GM23338 (cell line): ENCODE results near the gene HHIP. TPM values are rescaled to one million over a fixed set of nuclear protein-coding genes. Genes with fewer than 3 reads are reported as not detected.

Experiments used
- ATAC-seq: fragments of 200-7000 bp; cut with Tn5 transposase; 3 replicates; pipeline ENCODE4 v1.9.1; 2020
- DNase-seq: peaks from one replicate; pipeline ENCODE4 v3.0.0-alpha.2; 2015; ENCODE audit warnings: low spot score
- H2AFZ ChIP-seq: fragments of 200-600 bp; sonication (generic); 2 replicates; pipeline ENCODE4 v1.8.0; 2016; ENCODE audit warnings: antibody characterized with exemption, mild to moderate bottlenecking, moderate library complexity
- H3F3A ChIP-seq: fragments of 200-600 bp; sonication (generic); replicated peaks from 2 replicates; pipeline ENCODE4 v1.8.0; 2017; ENCODE audit warnings: antibody characterized with exemption, mixed run types, low read depth
- H3K27ac ChIP-seq: fragments of 200-600 bp; sonication (generic); 2 replicates; pipeline ENCODE4 v1.6.1; 2016; ENCODE audit warnings: low read depth
- H3K27me3 ChIP-seq: fragments of 200-600 bp; sonication (generic); 2 replicates; pipeline ENCODE4 v1.8.0; 2016; ENCODE audit warnings: mild to moderate bottlenecking, mixed run types, moderate library complexity; ENCODE audit not compliant: insufficient read depth
- H3K36me3 ChIP-seq: fragments of 200-600 bp; sonication (generic); 2 replicates; pipeline ENCODE4 v1.8.0; 2016; ENCODE audit warnings: mild to moderate bottlenecking; ENCODE audit not compliant: insufficient read depth
- H3K4me1 ChIP-seq: fragments of 200-600 bp; sonication (generic); 2 replicates; pipeline ENCODE4 v1.8.0; 2016; ENCODE audit warnings: mild to moderate bottlenecking, moderate library complexity; ENCODE audit not compliant: insufficient read depth
- H3K4me2 ChIP-seq: fragments of 200-600 bp; sonication (generic); 2 replicates; pipeline ENCODE4 v1.7.1; 2017; ENCODE audit warnings: mixed run types
- H3K4me3 ChIP-seq: fragments of 200-600 bp; sonication (generic); 2 replicates; pipeline ENCODE4 v1.6.1; 2016; ENCODE audit warnings: mixed run types
- H3K79me2 ChIP-seq: fragments of 200-600 bp; sonication (generic); replicated peaks from 2 replicates; pipeline ENCODE4 v1.8.0; 2017; ENCODE audit warnings: mild to moderate bottlenecking; ENCODE audit not compliant: insufficient read depth
- H3K9me2 ChIP-seq: fragments of 200-600 bp; sonication (generic); 2 replicates; pipeline ENCODE4 v1.8.0; 2017; ENCODE audit not compliant: insufficient read depth
- H4K20me1 ChIP-seq: fragments of 200-600 bp; sonication (generic); replicated peaks from 2 replicates; pipeline ENCODE4 v1.8.0; 2017; ENCODE audit warnings: mild to moderate bottlenecking; ENCODE audit not compliant: insufficient read depth
- H3K27ac Mint-ChIP-seq: 2 replicates; pipeline ENCODE4 v1.8.0; 2020; ENCODE audit warnings: inconsistent platforms, mild to moderate bottlenecking, moderate library complexity, mixed read lengths
- H3K27me3 Mint-ChIP-seq: 3 replicates; pipeline ENCODE4 v1.8.0; 2022; ENCODE audit warnings: low read depth, mild to moderate bottlenecking, moderate library complexity, mixed read lengths, inconsistent platforms; ENCODE audit not compliant: insufficient read depth, poor library complexity
- H3K36me3 Mint-ChIP-seq: 3 replicates; pipeline ENCODE4 v1.8.0; 2021; ENCODE audit warnings: low read depth, mild to moderate bottlenecking, inconsistent platforms, moderate library complexity, mixed read lengths
- H3K4me1 Mint-ChIP-seq: 3 replicates; pipeline ENCODE4 v1.8.0; 2020; ENCODE audit warnings: mild to moderate bottlenecking, inconsistent platforms, mixed read lengths
- H3K4me3 Mint-ChIP-seq: 3 replicates; pipeline ENCODE4 v1.8.0; 2021; ENCODE audit warnings: moderate library complexity, mild to moderate bottlenecking, inconsistent platforms, mixed read lengths
- H3K9me3 Mint-ChIP-seq: 3 replicates; pipeline ENCODE4 v1.8.0; 2020; ENCODE audit warnings: moderate library complexity, mild to moderate bottlenecking, inconsistent platforms, mixed read lengths
- EZH2phosphoT487 ChIP-seq: fragments of 200-600 bp; sonication (generic); IDR thresholded peaks from one replicate; pipeline ENCODE4 v1.8.1; 2018; ENCODE audit warnings: antibody characterized with exemption; ENCODE audit not compliant: unreplicated experiment
- JUNB ChIP-seq: IDR thresholded peaks from one replicate; pipeline ENCODE4 v1.6.1; 2016; ENCODE audit warnings: antibody characterized with exemption; ENCODE audit not compliant: unreplicated experiment
- NANOG ChIP-seq: IDR thresholded peaks from 2 replicates; pipeline ENCODE4 v1.6.1; 2016; ENCODE audit warnings: antibody characterized with exemption, borderline replicate concordance
- POLR2AphosphoS5 ChIP-seq: IDR thresholded peaks from 2 replicates; pipeline ENCODE4 v1.6.1; 2016; ENCODE audit warnings: antibody characterized with exemption, low read depth
- STAT1 ChIP-seq: IDR thresholded peaks from one replicate; pipeline ENCODE4 v1.6.1; 2016; ENCODE audit warnings: antibody characterized with exemption; ENCODE audit not compliant: unreplicated experiment
- ZNF114 ChIP-seq: fragments of 250-450 bp; sonication (Bioruptor Pico); IDR thresholded peaks from 2 replicates; pipeline ENCODE4 v1.5.0; 2020; ENCODE audit warnings: mild to moderate bottlenecking, moderate library complexity
- ZNF331 ChIP-seq: fragments of 250-450 bp; sonication (Bioruptor Pico); IDR thresholded peaks from 2 replicates; pipeline ENCODE4 v1.5.0; 2020; ENCODE audit warnings: low read depth, mild to moderate bottlenecking, moderate library complexity
- polyA plus RNA-seq: library from polyadenylated mRNA; unstranded; fragments of >200 nt; fragmentation: Nextera tagmentation; extraction: Ambion mirVana; gene quantifications from 2 replicates; pipeline ENCODE4 v1.2.1, GENCODE V29; 2016
- total RNA-seq: library from RNA; depleted of rRNA; stranded (reverse); fragments of >200 nt; shearing (Covaris generic); gene quantifications from 2 replicates; pipeline ENCODE4 v1.2.3, GENCODE V29; 2014
- TF ChIP-seq, protein P1 (sequence below): IDR thresholded peaks from one replicate; pipeline ENCODE4 v1.6.1; 2018; ENCODE audit warnings: antibody characterized with exemption; ENCODE audit not compliant: unreplicated experiment
- TF ChIP-seq, protein P2 (sequence below), 2 experiments: fragments of 200-600 bp in 1 of 2; sonication (generic) in 1 of 2; conservative IDR thresholded peaks; 2 replicates each; pipeline versions ENCODE4 v1.5.1 to v1.6.1; 2016 to 2017; ENCODE audit warnings: antibody characterized with exemption in 2 of 2, low read depth in 2 of 2, mild to moderate bottlenecking in 2 of 2, moderate library complexity in 1 of 2
- TF ChIP-seq, protein P3 (sequence below): IDR thresholded peaks from 2 replicates; pipeline ENCODE4 v1.6.1; 2016; ENCODE audit warnings: antibody characterized with exemption

HHIP gene
- total and polyA plus RNA-seq, 2 experiments from 2014 or later = 2.5 to 4.2 TPM

DNA sequence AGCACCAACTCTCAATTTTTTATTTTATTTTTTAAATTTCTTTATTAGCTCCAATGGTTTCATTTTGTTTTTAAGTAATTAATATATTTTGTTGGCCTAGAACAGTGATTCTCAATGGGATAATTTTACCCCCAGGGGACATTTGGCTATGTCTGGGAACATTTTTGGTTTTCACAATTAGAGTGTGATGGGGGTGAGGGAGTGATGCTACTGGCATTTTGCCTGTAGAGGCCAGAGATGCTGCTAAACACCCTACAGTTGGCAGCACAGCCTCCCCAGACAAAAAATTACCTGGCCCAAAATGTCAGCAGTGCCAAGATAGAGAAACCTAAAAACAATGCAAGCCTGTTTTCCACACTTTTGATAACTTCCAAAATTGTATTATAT is 64.6 kb downstream of the HHIP start:
- ATAC-seq (no peak), DNase-seq (no peak)
- Histone ChIP-seq H3K4me2 (no peak overlapping the region), H3K27ac (no peak overlapping the region), H3K36me3 (no peaks in the 10 kb centered on the region), H3K27me3 (no peaks in the 10 kb centered on the region), H2AFZ (no peak overlapping the region), H3K9me2 (no peaks in the 10 kb centered on the region; the same call in 1 of the 2 replicates), H3K4me1 (peaks cover 8% of the 10 kb centered on the region; the same call in 1 of the 2 replicates), H3K4me3 (no peak overlapping the region), H3F3A (no peaks in the 10 kb centered on the region), H4K20me1 (no peaks in the 10 kb centered on the region), H3K79me2 (no peaks in the 10 kb centered on the region)
- peaks cover 23% of the 10 kb centered on the region; the same call in 2 of the 3 replicates for H3K4me1 Mint-ChIP-seq
- TF ChIP-seq JUNB (no peak), ZNF114 (CRISPR knock-in tag) (no peak), NANOG (no peak)
- H3K4me3 Mint-ChIP-seq = no peak overlapping the region
- no peaks in the 10 kb centered on the region for H3K36me3 Mint-ChIP-seq
- no peaks in the 10 kb centered on the region for H3K27me3 Mint-ChIP-seq
- no peak overlapping the region for H3K27ac Mint-ChIP-seq
- no peaks in the 10 kb centered on the region for H3K9me3 Mint-ChIP-seq

DNA sequence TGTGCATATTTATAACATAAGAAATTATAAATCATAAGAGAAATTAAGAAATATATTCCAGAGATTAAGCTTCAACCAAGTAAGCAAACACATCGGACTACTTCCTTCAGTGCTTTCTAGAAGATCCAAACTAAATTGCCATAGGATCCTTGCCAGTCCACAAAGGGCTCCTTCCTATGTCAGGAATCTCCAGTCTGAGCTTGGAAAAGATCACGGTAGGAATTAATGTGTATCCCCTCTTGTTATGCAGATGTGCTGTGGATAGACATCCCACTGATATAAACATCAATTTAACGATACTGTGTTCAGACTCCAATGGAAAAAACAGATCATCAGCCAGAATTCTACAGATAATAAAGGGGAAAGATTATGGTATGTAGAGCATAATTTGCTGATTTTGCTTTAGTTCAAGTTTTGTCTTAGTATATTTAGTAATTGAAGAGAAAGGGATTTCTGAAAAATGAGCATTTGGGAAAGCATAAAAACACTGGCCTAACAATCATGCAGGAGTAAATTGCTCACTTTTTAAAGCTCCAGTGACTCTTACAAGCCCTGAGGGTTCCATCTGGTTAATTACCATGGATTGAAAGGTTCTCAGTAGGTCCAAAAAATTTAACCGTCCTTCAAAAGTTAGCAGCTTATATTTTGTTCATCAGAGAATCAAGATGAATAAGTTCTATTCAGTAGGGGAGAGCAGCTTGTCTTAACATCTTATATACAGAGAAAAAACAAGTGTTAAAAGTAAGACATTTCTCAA is 65.9 kb downstream of the HHIP start:
- no peaks in the 10 kb centered on the region for H4K20me1 ChIP-seq
- Mint-ChIP-seq H3K27me3 (no peaks in the 10 kb centered on the region), H3K36me3 (no peaks in the 10 kb centered on the region), H3K4me1 (peaks cover 18% of the 10 kb centered on the region; the same call in 2 of the 3 replicates), H3K9me3 (no peaks in the 10 kb centered on the region), H3K4me3 (no peak overlapping the region), H3K27ac (no peak overlapping the region)
- no peak for DNase-seq
- H3K36me3 ChIP-seq = no peaks in the 10 kb centered on the region
- no peak overlapping the region for H2AFZ ChIP-seq
- no peaks in the 10 kb centered on the region for H3F3A ChIP-seq
- ATAC-seq = no peak
- H3K9me2 ChIP-seq = no peaks in the 10 kb centered on the region; the same call in 1 of the 2 replicates
- no peaks in the 10 kb centered on the region for H3K27me3 ChIP-seq
- no peaks in the 10 kb centered on the region for H3K79me2 ChIP-seq
- no peak overlapping the region for H3K27ac ChIP-seq
- H3K4me1 ChIP-seq = no peaks in the 10 kb centered on the region; the same call in 1 of the 2 replicates
- no peak overlapping the region for H3K4me2 ChIP-seq
- no peak overlapping the region for H3K4me3 ChIP-seq
- TF ChIP-seq POLR2AphosphoS5 (no peak), ZNF114 (CRISPR knock-in tag) (no peak), ZNF331 (CRISPR knock-in tag) (no peak), JUNB (no peak), EZH2phosphoT487 (no peak), STAT1 (no peak), NANOG (no peak)
- TF ChIP-seq, protein P1, sequence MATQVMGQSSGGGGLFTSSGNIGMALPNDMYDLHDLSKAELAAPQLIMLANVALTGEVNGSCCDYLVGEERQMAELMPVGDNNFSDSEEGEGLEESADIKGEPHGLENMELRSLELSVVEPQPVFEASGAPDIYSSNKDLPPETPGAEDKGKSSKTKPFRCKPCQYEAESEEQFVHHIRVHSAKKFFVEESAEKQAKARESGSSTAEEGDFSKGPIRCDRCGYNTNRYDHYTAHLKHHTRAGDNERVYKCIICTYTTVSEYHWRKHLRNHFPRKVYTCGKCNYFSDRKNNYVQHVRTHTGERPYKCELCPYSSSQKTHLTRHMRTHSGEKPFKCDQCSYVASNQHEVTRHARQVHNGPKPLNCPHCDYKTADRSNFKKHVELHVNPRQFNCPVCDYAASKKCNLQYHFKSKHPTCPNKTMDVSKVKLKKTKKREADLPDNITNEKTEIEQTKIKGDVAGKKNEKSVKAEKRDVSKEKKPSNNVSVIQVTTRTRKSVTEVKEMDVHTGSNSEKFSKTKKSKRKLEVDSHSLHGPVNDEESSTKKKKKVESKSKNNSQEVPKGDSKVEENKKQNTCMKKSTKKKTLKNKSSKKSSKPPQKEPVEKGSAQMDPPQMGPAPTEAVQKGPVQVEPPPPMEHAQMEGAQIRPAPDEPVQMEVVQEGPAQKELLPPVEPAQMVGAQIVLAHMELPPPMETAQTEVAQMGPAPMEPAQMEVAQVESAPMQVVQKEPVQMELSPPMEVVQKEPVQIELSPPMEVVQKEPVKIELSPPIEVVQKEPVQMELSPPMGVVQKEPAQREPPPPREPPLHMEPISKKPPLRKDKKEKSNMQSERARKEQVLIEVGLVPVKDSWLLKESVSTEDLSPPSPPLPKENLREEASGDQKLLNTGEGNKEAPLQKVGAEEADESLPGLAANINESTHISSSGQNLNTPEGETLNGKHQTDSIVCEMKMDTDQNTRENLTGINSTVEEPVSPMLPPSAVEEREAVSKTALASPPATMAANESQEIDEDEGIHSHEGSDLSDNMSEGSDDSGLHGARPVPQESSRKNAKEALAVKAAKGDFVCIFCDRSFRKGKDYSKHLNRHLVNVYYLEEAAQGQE = no peak
- TF ChIP-seq, protein P2, sequence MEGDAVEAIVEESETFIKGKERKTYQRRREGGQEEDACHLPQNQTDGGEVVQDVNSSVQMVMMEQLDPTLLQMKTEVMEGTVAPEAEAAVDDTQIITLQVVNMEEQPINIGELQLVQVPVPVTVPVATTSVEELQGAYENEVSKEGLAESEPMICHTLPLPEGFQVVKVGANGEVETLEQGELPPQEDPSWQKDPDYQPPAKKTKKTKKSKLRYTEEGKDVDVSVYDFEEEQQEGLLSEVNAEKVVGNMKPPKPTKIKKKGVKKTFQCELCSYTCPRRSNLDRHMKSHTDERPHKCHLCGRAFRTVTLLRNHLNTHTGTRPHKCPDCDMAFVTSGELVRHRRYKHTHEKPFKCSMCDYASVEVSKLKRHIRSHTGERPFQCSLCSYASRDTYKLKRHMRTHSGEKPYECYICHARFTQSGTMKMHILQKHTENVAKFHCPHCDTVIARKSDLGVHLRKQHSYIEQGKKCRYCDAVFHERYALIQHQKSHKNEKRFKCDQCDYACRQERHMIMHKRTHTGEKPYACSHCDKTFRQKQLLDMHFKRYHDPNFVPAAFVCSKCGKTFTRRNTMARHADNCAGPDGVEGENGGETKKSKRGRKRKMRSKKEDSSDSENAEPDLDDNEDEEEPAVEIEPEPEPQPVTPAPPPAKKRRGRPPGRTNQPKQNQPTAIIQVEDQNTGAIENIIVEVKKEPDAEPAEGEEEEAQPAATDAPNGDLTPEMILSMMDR (conservative IDR thresholded peaks at IDR 0.05; ENCODE audit: low read depth in 2 of 2) = no peak
- TF ChIP-seq, protein P3, sequence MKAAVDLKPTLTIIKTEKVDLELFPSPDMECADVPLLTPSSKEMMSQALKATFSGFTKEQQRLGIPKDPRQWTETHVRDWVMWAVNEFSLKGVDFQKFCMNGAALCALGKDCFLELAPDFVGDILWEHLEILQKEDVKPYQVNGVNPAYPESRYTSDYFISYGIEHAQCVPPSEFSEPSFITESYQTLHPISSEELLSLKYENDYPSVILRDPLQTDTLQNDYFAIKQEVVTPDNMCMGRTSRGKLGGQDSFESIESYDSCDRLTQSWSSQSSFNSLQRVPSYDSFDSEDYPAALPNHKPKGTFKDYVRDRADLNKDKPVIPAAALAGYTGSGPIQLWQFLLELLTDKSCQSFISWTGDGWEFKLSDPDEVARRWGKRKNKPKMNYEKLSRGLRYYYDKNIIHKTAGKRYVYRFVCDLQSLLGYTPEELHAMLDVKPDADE = no peak
